Breast epithelium (tissue), 3 donors: ENCODE results near the gene MS4A3.

Experiments used
- CTCF ChIP-seq, 3 donors: fragments of 450-650 bp; IDR thresholded peaks; one replicate each; pipeline ENCODE4 v1.5.1; 2016 to 2017; ENCODE audit warnings: antibody characterized with exemption in 3 of 3, mild to moderate bottlenecking in 3 of 3, moderate library complexity in 3 of 3
- POLR2A ChIP-seq: fragments of 450-650 bp; IDR thresholded peaks from one replicate; pipeline ENCODE4 v1.6.1; 2016; ENCODE audit warnings: antibody characterized with exemption, mild to moderate bottlenecking, moderate library complexity

DNA sequence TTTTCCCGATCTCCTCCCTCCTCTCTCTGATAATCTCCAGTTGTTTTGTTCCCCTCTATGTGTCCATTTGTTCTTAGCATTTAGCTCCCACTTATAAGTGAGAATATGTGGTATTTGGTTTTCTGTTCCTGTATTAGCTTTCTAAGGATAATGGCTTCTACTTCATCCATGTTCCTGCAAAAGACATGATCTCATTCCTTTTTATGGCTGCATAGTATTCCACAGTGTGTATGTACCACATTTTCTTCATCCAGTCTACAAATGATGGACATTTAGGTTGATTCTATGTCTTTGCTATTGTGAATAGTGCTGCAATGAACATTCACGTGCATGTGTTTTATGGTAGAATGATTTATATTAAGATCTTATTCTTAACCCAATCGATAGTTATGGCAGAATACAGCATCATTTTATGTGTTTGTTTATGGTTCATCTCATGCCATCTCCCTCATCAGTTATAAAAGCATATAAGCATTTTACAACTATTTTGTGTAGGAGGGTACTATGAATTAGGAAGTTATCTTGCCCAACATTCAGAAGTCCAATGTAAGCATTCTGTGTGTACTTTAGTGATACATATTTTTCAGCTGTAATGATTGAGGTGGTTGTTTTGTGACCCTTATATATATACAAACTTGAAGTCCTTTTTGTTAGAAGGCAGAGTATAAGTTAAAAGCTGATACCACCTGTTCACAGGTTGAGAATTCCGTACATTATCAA lies 3.2 kb downstream of the MS4A3 start:
- TF ChIP-seq CTCF (IDR thresholded peaks at IDR 0.05) (no peak), POLR2A (no peak)
